H9 (cell line): Measurements from ENCODE around the gene SLC4A2. TPM values are rescaled to one million over a fixed set of nuclear protein-coding genes. Genes with fewer than 3 reads are reported as not detected.

Experiments used
- DNase-seq: peaks from one replicate; pipeline ENCODE4 v3.0.0-alpha.2; 2017
- H2AFZ ChIP-seq: one replicate; pipeline ENCODE4 v1.6.1; 2013; ENCODE audit warnings: mild to moderate bottlenecking, low read length, control low read depth, moderate library complexity
- H2AK5ac ChIP-seq: 2 replicates; pipeline ENCODE4 v1.6.1; 2013; ENCODE audit warnings: low read length, control low read depth, mixed read lengths; ENCODE audit not compliant: insufficient read length
- H2BK120ac ChIP-seq: one replicate; pipeline ENCODE4 v1.6.1; 2013; ENCODE audit warnings: low read depth, mild to moderate bottlenecking, low read length, control low read depth, inconsistent platforms; ENCODE audit not compliant: poor library complexity, severe bottlenecking
- H2BK12ac ChIP-seq: 2 replicates; pipeline ENCODE4 v1.6.1; 2013; ENCODE audit warnings: low read length, control low read depth, mixed read lengths, low read depth; ENCODE audit not compliant: insufficient read length
- H2BK15ac ChIP-seq: 2 replicates; pipeline ENCODE4 v1.6.1; 2013; ENCODE audit warnings: low read depth, low read length, control low read depth
- H2BK20ac ChIP-seq: one replicate; pipeline ENCODE4 v1.6.1; 2013; ENCODE audit warnings: low read depth, mild to moderate bottlenecking, low read length, control low read depth, inconsistent platforms; ENCODE audit not compliant: poor library complexity, severe bottlenecking
- H2BK5ac ChIP-seq: 2 replicates; pipeline ENCODE4 v1.6.1; 2013; ENCODE audit warnings: low read length, control low read depth, mixed read lengths; ENCODE audit not compliant: insufficient read length
- H3K14ac ChIP-seq: 2 replicates; pipeline ENCODE4 v1.6.1; 2013; ENCODE audit warnings: low read length, control low read depth; ENCODE audit not compliant: insufficient read depth
- H3K18ac ChIP-seq: 2 replicates; pipeline ENCODE4 v1.6.1; 2013; ENCODE audit warnings: low read depth, mild to moderate bottlenecking, mixed read lengths, low read length, control low read depth; ENCODE audit not compliant: insufficient read length
- H3K23ac ChIP-seq: 2 replicates; pipeline ENCODE4 v1.6.1; 2013; ENCODE audit warnings: low read length, control low read depth, mixed read lengths, low read depth; ENCODE audit not compliant: insufficient read length
- H3K23me2 ChIP-seq: 2 replicates; pipeline ENCODE4 v1.6.1; 2013; ENCODE audit warnings: low read depth, mild to moderate bottlenecking, mixed read lengths, low read length, control low read depth; ENCODE audit not compliant: insufficient read length, poor library complexity, severe bottlenecking
- H3K27ac ChIP-seq: 2 replicates; pipeline ENCODE4 v1.5.1; 2013; ENCODE audit warnings: low read length, control low read depth, mixed read lengths, low read depth; ENCODE audit not compliant: insufficient read length
- H3K27me3 ChIP-seq: 2 replicates; pipeline ENCODE4 v1.6.1; 2013; ENCODE audit warnings: low read length, control low read depth, inconsistent platforms; ENCODE audit not compliant: insufficient read depth
- H3K4ac ChIP-seq: 2 replicates; pipeline ENCODE4 v1.6.1; 2013; ENCODE audit warnings: low read depth, mild to moderate bottlenecking, control low read depth, inconsistent platforms, low read length, moderate library complexity
- H3K4me1 ChIP-seq: 2 replicates; pipeline ENCODE4 v1.6.1; 2013; ENCODE audit warnings: low read length, control low read depth, inconsistent platforms; ENCODE audit not compliant: insufficient read depth
- H3K4me2 ChIP-seq: 2 replicates; pipeline ENCODE4 v1.6.1; 2013; ENCODE audit warnings: low read length, control low read depth, mixed read lengths; ENCODE audit not compliant: insufficient read length, insufficient read depth
- H3K56ac ChIP-seq: 2 replicates; pipeline ENCODE4 v1.6.1; 2013; ENCODE audit warnings: low read depth, mild to moderate bottlenecking, mixed read lengths, low read length, control low read depth; ENCODE audit not compliant: insufficient read length
- H3K79me1 ChIP-seq: 2 replicates; pipeline ENCODE4 v1.6.1; 2013; ENCODE audit warnings: low read depth, mild to moderate bottlenecking, moderate library complexity, low read length, control low read depth, inconsistent platforms; ENCODE audit not compliant: insufficient read depth, poor library complexity, severe bottlenecking
- H3K79me2 ChIP-seq: 2 replicates; pipeline ENCODE4 v1.6.1; 2013; ENCODE audit warnings: low read length, control low read depth, inconsistent platforms; ENCODE audit not compliant: insufficient read depth
- H3K9ac ChIP-seq: 2 replicates; pipeline ENCODE4 v1.6.1; 2013; ENCODE audit warnings: low read length, control low read depth, mixed read lengths; ENCODE audit not compliant: insufficient read length; ENCODE audit errors: extremely low read depth
- H3K9me3 ChIP-seq: one replicate; pipeline ENCODE4 v1.6.1; 2013; ENCODE audit warnings: low read depth, low read length, inconsistent platforms; ENCODE audit not compliant: control insufficient read depth
- H3T11ph ChIP-seq: one replicate; pipeline ENCODE4 v1.6.1; 2013; ENCODE audit warnings: mild to moderate bottlenecking, low read length, control low read depth, inconsistent platforms
- H4K20me1 ChIP-seq: one replicate; pipeline ENCODE4 v1.6.1; 2013; ENCODE audit not compliant: control insufficient read depth, insufficient read length, insufficient read depth
- H4K5ac ChIP-seq: 2 replicates; pipeline ENCODE4 v1.6.1; 2013; ENCODE audit warnings: low read depth, mild to moderate bottlenecking, mixed read lengths, low read length, control low read depth; ENCODE audit not compliant: insufficient read length
- H4K8ac ChIP-seq: replicated peaks from 2 replicates; pipeline ENCODE4 v1.6.1; 2013; ENCODE audit warnings: low read length, control low read depth, mixed read lengths, low read depth; ENCODE audit not compliant: insufficient read length
- H4K91ac ChIP-seq: 2 replicates; pipeline ENCODE4 v1.6.1; 2013; ENCODE audit warnings: low read depth, mild to moderate bottlenecking, moderate library complexity, mixed read lengths, low read length, control low read depth; ENCODE audit not compliant: insufficient read length
- H3K27ac Mint-ChIP-seq, 3 experiments: 2 replicates in 2 of 3; 3 replicates in 1 of 3; pipeline ENCODE4 v1.8.0; 2020 to 2021; ENCODE audit warnings: mixed read lengths in 3 of 3, mild to moderate bottlenecking in 1 of 3, moderate library complexity in 1 of 3
- H3K27me3 Mint-ChIP-seq: 2 replicates; pipeline ENCODE4 v1.8.0; 2021; ENCODE audit warnings: low read depth, mild to moderate bottlenecking, moderate library complexity, mixed read lengths
- H3K36me3 Mint-ChIP-seq, 3 experiments: 2 replicates in 2 of 3; 3 replicates in 1 of 3; pipeline ENCODE4 v1.8.0; 2020 to 2021; ENCODE audit warnings: low read depth in 3 of 3, mixed read lengths in 3 of 3; ENCODE audit not compliant: insufficient read depth in 1 of 3
- H3K4me1 Mint-ChIP-seq, 2 experiments: 2 replicates each; pipeline ENCODE4 v1.8.0; 2020; ENCODE audit warnings: mixed read lengths in 2 of 2
- H3K4me3 Mint-ChIP-seq, 2 experiments: 2 replicates in 1 of 2; 3 replicates in 1 of 2; pipeline ENCODE4 v1.8.0; 2020 to 2021; ENCODE audit warnings: mild to moderate bottlenecking in 2 of 2, mixed read lengths in 2 of 2, moderate library complexity in 1 of 2
- H3K9me3 Mint-ChIP-seq, 2 experiments: 2 replicates in 1 of 2; 3 replicates in 1 of 2; pipeline ENCODE4 v1.8.0; 2020; ENCODE audit warnings: mild to moderate bottlenecking in 2 of 2, mixed read lengths in 2 of 2, moderate library complexity in 1 of 2
- CTCF ChIP-seq: fragments of 200-600 bp; sonication (generic); conservative IDR thresholded peaks from 3 replicates; pipeline ENCODE4 v1.8.0; 2021; ENCODE audit warnings: antibody characterized with exemption, mild to moderate bottlenecking
- WGBS: extraction: QIAGEN DNeasy Blood & Tissue Kit; methylation state at CpG from one replicate; pipeline ENCODE4 v1.1.7; 2013; ENCODE audit warnings: missing lambda C conversion rate, low lambda C conversion rate, mixed read lengths; ENCODE audit not compliant: insufficient read length; ENCODE audit errors: extremely low coverage; 5-methylcytosine and 5-hydroxymethylcytosine counted together
- total RNA-seq: library from RNA; stranded (reverse); gene quantifications from 2 replicates; pipeline ENCODE4 v1.2.1, GENCODE V29; 2021

Gene SLC4A2
- total RNA-seq, 1 experiment from 2014 or later: 136 TPM

- H2AK5ac ChIP-seq: no peak overlapping the region
- no peak overlapping the region for H3K4me2 ChIP-seq
- H4K91ac ChIP-seq: no peak overlapping the region
- H2BK12ac ChIP-seq: no peak overlapping the region
- no peak for DNase-seq
- H4K8ac ChIP-seq: no peak overlapping the region
- H4K20me1 ChIP-seq: no peaks in the 10 kb centered on the region
- Mint-ChIP-seq H3K4me1 (peaks cover 2% of the 10 kb centered on the region in 2 experiments; a peak in 1 of 4 replicates), H3K27ac (peak overlapping the region in 1 of 3 experiments; percentile 34; a peak in 1 of 7 replicates), H3K4me3 (no peak overlapping the region), H3K9me3 (no peaks in the 10 kb centered on the region), H3K36me3 (peaks cover 0 to 8% (median 4%) of the 10 kb centered on the region in 3 experiments; a peak in 4 of 7 replicates), H3K27me3 (peaks cover 4% of the 10 kb centered on the region)
- H3K27me3 ChIP-seq: no peaks in the 10 kb centered on the region
- no peak overlapping the region for H3K9ac ChIP-seq
- no peak overlapping the region for H2BK120ac ChIP-seq
- WGBS: no CpG with 5 or more reads among the region's 17 CpGs
- no peak overlapping the region for H3K27ac ChIP-seq
- H3K79me2 ChIP-seq: no peaks in the 10 kb centered on the region
- H3K18ac ChIP-seq: no peak overlapping the region
- no peak overlapping the region for H2BK20ac ChIP-seq
- no peak overlapping the region for H3K23ac ChIP-seq
- H3K23me2 ChIP-seq: no peaks in the 10 kb centered on the region
- no peaks in the 10 kb centered on the region for H3K4me1 ChIP-seq
- H3K56ac ChIP-seq: no peak overlapping the region
- H3K9me3 ChIP-seq: no peaks in the 10 kb centered on the region
- H2BK15ac ChIP-seq: no peak overlapping the region
- no peak overlapping the region for H2BK5ac ChIP-seq
- no peak overlapping the region for H4K5ac ChIP-seq
- no peak overlapping the region for H3T11ph ChIP-seq
- H3K4ac ChIP-seq: no peak overlapping the region
- H3K14ac ChIP-seq: no peak overlapping the region
- H3K79me1 ChIP-seq: no peaks in the 10 kb centered on the region
- TF ChIP-seq CTCF: no peak
- H2AFZ ChIP-seq: no peak overlapping the region
Measured at GRCh38 chr7:151035902-151036301, 23.5 kb upstream of the SLC4A2 start.
